Tibial nerve (tissue), 3 donors: ENCODE data around the gene BRIP1.

Source experiments
- CTCF ChIP-seq, 5 experiments: fragments of 200-600 bp in 3 of 5; fragments of 450-650 bp in 2 of 5; sonication (generic) in 3 of 5; IDR thresholded peaks; one replicate each; pipeline ENCODE4 v1.5.1; 2016 to 2019; ENCODE audit warnings: antibody characterized with exemption in 5 of 5, mild to moderate bottlenecking in 3 of 5, moderate library complexity in 2 of 5
- POLR2A ChIP-seq, 2 donors: fragments of 450-650 bp; IDR thresholded peaks; one replicate each; pipeline ENCODE4 v1.6.1; 2017; ENCODE audit warnings: antibody characterized with exemption in 2 of 2, mild to moderate bottlenecking in 2 of 2, moderate library complexity in 2 of 2

- TF ChIP-seq CTCF (IDR thresholded peaks at IDR 0.05) (no peak), POLR2A (IDR thresholded peaks at IDR 0.05) (no peak)
Observed at GRCh38 chr17:61695779-61696337, 167.5 kb downstream of the BRIP1 start.
